CMK (cell line): ENCODE measurements around the gene ZNF181.
A peak's percentile ranks its signal among the peaks of the same experiment; 100 is the strongest.

Experiments used
- DNase-seq: peaks from one replicate; pipeline ENCODE4 v3.0.0-alpha.2; 2010; ENCODE audit warnings: low read depth

ZNF181 gene

DNA sequence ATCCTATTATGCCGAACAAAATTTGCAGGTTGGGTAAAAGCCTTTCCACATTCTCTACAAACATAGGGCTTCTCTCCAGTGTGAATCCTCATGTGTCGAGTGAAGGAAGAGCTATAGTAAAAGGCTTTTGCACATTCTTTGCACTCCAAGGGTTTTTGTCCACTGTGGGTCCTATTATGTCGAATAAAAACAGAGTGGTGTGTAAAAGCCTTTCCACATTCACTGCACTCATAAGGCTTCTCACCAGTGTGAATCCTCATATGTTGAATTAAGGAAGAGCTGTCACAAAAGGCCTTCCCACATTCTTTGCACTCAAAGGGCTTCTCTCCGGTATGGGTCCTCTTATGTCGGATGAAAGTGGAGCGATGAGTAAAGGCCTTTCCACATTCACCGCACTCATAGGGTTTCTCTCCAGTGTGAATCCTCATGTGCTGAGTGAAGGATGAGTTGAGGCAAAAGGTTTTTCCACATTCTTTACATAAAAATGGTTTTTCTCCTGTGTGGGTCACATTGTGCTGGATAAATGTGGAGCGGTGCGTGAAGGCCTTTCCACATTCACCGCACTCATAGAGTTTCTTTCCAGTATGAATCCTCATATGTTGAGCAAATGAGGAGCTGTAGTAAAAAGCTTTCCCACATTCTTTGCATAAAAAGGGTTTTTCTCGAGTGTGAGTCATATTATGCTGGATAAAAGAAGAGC is 25.3 kb downstream of the ZNF181 start:
- no peak for DNase-seq

DNA sequence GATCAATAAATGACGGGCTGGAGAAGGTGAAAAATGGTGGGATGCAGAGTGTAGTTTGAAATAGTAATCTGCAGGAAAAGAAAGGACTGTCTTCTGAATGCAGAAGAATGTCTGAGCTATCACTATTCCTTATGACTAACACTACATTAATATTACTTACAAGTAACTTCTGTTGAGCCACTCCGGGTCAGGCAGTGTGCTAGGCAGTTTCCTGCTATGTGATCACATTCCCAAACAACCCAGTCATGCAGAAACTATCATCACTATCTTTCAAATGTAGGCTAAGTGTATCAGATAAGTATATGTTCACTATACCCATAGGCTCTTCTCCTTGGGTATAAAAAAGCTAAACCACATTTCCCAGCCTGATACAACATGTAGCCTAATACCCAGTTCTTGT is 32.3 kb downstream of the ZNF181 start:
- DNase-seq = no peak

DNA sequence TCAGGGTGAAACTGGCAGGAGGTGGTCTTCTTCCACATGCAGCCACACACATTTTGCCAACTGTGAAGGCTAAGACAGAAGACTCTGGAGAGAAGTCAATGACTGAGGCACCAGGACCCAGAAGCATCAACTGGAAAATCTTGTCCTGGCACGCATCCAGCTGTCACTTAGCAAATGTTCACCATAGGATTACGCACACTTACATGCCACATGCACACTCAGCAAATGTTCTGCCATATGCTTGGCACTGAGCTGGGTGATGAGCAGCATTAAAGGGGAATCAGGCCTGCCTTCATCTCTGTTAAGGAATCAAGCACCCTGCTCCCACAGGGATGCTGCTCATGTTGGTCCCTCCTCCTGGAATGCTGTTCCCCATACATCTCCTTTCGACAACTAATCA is 33.9 kb downstream of the ZNF181 start:
- no peak for DNase-seq

- peak; percentile 75 for DNase-seq
These were observed 38.9 kb downstream of the ZNF181 start, which contains the start of gene ZNF599 for GRCh38 chr19:34772697-34773554. Gene ZNF599, minus strand, starts transcription at chr19:34773215. Its CDS starts 374 bp downstream, at chr19:34772841.

DNA sequence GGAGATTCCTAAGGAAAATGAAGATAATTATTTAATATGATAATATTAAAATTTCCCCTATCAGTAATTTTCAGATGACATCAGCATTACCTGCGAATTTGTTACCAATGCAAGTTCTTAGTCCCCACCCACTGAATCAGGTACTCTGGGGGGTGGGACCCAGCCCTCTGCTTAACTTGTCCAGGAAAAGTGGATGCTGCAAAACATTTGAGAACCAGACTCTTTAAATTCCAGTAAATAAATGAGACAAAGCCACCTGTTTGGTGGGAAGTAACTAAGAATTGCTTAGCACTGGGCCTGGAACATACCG is 39.5 kb downstream of the ZNF181 start:
- no peak for DNase-seq

DNA sequence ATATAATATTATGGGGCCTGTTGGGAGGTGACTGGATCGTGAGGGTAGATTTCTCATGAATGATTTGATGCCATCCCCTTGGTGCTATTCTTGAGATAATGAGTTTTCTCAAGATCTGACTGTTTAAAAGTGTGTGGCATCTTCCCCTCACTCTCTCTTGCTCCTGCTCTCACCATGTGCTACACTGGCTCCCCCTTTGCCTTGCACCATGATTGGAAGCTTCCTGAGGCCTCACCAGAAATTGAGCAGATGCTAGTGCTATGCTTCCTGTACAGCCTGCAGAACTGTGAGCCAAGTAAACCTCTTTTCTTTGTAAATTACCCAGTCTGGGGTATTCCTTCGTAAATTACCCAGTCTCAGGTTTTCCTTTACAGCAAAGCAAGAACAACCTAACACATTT is 40.8 kb downstream of the ZNF181 start:
- no peak for DNase-seq

DNA sequence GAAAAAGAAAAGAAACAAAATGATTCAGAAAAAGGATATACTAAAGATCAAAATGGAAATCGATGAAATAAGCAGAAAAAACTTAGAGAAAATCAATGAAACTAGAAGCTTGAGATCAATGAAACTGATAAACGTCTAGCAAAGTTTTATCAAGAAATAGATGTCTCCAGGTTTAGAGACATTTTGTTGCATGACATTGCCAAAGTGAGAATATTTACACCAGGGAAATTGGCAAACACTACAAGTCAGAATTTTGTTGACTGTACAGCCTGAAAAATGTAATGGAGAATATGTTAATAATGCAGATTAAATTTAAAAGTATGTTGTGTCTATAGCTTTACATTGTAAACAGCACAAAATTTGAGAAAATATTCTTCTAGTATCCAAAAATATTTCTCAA is 44.3 kb downstream of the ZNF181 start:
- DNase-seq = no peak

DNA sequence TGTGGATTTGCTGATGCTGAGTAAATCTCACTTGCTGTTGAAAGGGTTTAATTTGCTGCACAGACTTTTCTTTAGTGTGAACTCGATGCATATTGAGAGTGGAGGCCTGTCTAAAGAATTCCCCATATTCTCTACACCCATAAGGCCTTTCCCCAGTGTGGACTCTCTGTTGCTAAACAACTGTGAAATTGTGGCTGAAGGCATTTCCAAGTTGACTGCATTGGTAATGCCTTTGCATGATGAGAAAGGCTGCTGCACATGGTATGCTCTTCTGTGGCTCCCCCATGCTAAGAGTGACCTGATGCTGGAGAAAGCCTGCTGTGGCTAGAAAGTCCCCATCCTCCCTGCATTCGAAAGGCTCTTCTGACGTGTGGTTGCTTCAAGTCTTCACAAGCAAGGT is 45.6 kb downstream of the ZNF181 start:
- no peak for DNase-seq

- no peak for DNase-seq
These were observed 52.2 kb downstream of the ZNF181 start for GRCh38 chr19:34786236-34786635.

- DNase-seq = no peak
These were observed 53.2 kb downstream of the ZNF181 start for GRCh38 chr19:34787059-34787824.

GRCh38 chr19:34788074-34788473 is 54.0 kb downstream of the ZNF181 start:
- no peak for DNase-seq

DNA sequence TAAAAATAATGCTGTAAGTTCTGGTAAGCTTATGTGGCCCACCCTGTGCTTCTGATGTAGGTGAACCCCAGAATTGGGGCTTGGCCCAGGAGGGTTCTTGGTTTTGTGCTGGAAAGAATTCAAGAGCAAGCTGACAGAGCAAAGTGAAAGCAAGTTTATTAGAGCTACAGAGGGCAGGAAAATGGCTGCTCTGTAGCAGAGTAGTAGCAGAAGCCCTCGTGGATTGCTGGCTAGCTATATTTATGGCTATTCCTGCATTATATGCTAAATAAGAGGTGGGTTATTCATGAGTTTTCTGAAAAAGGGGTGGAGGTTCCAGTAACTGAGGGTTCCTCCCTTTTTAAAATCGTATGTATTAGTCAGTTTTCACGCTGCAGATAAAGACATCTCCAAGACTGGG is 59.5 kb downstream of the ZNF181 start:
- DNase-seq = no peak

DNA sequence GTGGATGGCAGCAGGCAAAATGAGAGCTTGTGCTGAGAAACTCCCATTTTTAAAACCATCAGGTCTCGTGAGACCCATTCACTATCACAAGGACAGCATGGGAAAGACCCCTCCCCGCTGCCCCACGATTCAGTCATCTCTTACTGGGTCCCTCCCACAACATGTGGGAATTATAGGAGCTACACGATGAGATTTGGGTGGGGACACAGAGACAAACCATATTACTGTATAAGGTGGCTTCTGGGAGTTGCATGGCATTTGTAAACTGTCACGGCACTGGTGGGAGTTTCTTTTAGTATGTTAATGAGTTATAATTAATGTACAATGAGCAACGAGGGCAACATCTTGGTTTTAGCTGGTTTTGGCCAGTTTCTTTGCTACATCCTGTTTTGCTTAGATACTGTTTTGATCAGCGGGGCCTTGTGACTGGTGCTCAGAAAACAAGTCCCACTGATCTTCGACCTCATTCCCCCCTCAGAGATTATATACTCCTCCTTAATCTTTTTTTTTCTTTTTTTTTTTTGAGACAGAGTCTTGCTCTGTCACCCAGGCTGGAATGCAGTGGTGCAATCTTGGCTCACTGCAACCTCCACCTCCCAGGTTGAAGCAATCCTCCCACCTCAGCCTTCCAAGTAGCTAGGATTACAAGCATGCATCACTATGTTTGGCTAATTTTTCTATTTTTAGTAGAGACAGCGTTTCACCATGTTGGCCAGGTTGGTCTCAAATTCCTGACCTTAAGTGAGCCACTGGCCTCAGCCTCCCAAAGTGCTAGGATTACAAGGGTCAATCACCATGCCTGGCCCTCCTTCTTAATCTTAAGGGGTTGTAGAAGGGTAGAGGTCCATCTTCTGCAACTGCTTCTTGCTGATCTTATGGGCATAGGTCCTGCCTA is 60.3 kb downstream of the ZNF181 start:
- no peak for DNase-seq
